CD8-positive, alpha-beta memory T cell (primary cell): ENCODE data around the gene AEBP1. TPM values are rescaled to one million over a fixed set of nuclear protein-coding genes. Genes with fewer than 3 reads are reported as not detected.

Experiments used
- CTCF ChIA-PET: fragments of 350-600 bp; sonication (Branson Sonifier 250); formaldehyde crosslinking; loops from one replicate; lab custom pipeline; 2021; ENCODE audit warnings: antibody characterized with exemption; lab: Charles Lee
- POLR2A ChIA-PET: fragments of 350-600 bp; sonication (Branson Sonifier 250); formaldehyde crosslinking; loops from one replicate; lab custom pipeline; 2021; ENCODE audit warnings: antibody characterized with exemption; lab: Charles Lee
- DNase-seq, 5 donors: peaks; one replicate each; pipeline versions ENCODE4 v3.0.0 to v3.0.0-alpha.2; 2020 to 2022; ENCODE audit warnings: mixed read lengths in 1 of 5
- H3K27ac ChIP-seq: one replicate; pipeline ENCODE4 v1.7.0; 2013; ENCODE audit warnings: low read depth, mild to moderate bottlenecking, low read length, moderate library complexity
- H3K27me3 ChIP-seq: 2 replicates; pipeline ENCODE4 v1.7.0; 2013; ENCODE audit warnings: low read length, mild to moderate bottlenecking; ENCODE audit not compliant: insufficient read depth, poor library complexity, severe bottlenecking
- H3K36me3 ChIP-seq: 2 replicates; pipeline ENCODE4 v1.7.0; 2013; ENCODE audit warnings: mild to moderate bottlenecking, low read length, moderate library complexity; ENCODE audit not compliant: insufficient read depth
- H3K4me1 ChIP-seq: 2 replicates; pipeline ENCODE4 v1.7.0; 2013; ENCODE audit warnings: mild to moderate bottlenecking, low read length, moderate library complexity; ENCODE audit not compliant: insufficient read depth
- H3K4me3 ChIP-seq: 2 replicates; pipeline ENCODE4 v1.7.0; 2013; ENCODE audit warnings: mild to moderate bottlenecking, low read length
- H3K9me3 ChIP-seq: 2 replicates; pipeline ENCODE4 v1.7.0; 2013; ENCODE audit warnings: mild to moderate bottlenecking, low read length
- H3K27ac Mint-ChIP-seq, 8 donors: one replicate each; pipeline ENCODE4 v1.8.0; 2020 to 2021; ENCODE audit warnings: mixed read lengths in 8 of 8, mild to moderate bottlenecking in 6 of 8, inconsistent platforms in 3 of 8, moderate library complexity in 3 of 8
- H3K27me3 Mint-ChIP-seq, 2 donors: one replicate each; pipeline ENCODE4 v1.8.0; 2020 to 2021; ENCODE audit warnings: mixed read lengths in 2 of 2, mild to moderate bottlenecking in 1 of 2, moderate library complexity in 1 of 2
- H3K36me3 Mint-ChIP-seq, 3 donors: one replicate each; pipeline ENCODE4 v1.8.0; 2020 to 2021; ENCODE audit warnings: mixed read lengths in 3 of 3, inconsistent platforms in 1 of 3, mild to moderate bottlenecking in 1 of 3
- H3K4me1 Mint-ChIP-seq, 3 donors: one replicate each; pipeline ENCODE4 v1.8.0; 2020 to 2021; ENCODE audit warnings: mixed read lengths in 3 of 3, inconsistent platforms in 1 of 3, mild to moderate bottlenecking in 1 of 3
- H3K4me3 Mint-ChIP-seq, 7 donors: one replicate each; pipeline ENCODE4 v1.8.0; 2020 to 2021; ENCODE audit warnings: mixed read lengths in 7 of 7, mild to moderate bottlenecking in 6 of 7, moderate library complexity in 4 of 7, inconsistent platforms in 2 of 7
- H3K9me3 Mint-ChIP-seq, 5 donors: one replicate each; pipeline ENCODE4 v1.8.0; 2020 to 2022; ENCODE audit warnings: mixed read lengths in 5 of 5, mild to moderate bottlenecking in 3 of 5, moderate library complexity in 2 of 5, inconsistent platforms in 1 of 5
- polyA plus RNA-seq: library from polyadenylated mRNA; unstranded; fragments of 300-500 nt; fragmentation: Illumina TruSeq; gene quantifications from one replicate; pipeline ENCODE4 v1.2.3, GENCODE V29; 2021
- total RNA-seq, 2 experiments: library from RNA; stranded (reverse); gene quantifications; one replicate each; pipeline ENCODE4 v1.2.3, GENCODE V29; 2021

The AEBP1 gene
- total and polyA plus RNA-seq, 3 experiments from 2014 or later, result 1.6 to 8.9 (median 8.4) TPM

DNA sequence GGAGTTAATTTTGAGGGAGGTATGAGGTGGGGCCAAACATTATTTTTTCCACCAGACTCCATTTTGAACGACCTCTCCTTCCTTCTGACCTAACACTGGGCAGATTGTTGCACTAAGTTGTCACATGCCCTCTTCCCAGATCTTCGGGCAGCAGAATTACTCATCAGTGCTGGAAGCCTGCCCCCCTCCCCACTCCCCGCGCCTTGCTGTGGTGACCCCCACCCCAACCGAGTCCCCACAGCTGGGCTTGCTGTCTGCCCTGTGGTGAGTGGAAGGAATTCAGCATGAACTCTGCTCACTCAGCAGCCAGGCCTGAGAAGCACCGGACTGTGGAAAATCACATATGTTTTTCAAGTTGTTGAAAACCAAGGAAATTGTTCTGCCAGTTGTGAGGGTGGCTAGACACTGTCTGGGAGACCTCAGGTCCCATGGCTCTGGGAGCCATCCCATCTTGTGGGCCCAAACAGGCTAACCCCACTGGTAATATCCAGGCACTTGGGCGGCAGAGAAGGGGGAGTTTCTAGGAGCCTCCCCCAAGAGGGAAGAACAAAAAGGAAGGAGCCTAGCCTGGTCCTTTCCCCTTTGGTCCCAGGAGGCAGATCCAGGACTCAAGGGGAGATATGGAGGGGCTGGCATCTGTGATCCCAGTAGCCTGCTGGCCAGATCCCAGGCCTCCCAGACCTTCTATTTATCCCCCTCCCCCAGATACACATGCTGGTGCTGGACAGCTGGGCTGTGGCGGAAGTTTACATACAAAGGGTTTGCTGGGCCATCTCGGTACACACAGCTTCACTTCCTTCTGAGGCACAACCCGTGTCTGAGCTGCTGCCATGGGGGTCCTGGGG is 3.5 kb upstream of the AEBP1 start:
- Mint-ChIP-seq H3K4me3 (no peak overlapping the region), H3K27ac (no peak overlapping the region), H3K9me3 (no peaks in the 10 kb centered on the region), H3K4me1 (peaks cover 5 to 13% (median 7%) of the 10 kb centered on the region in 3 donors), H3K36me3 (no peaks in the 10 kb centered on the region), H3K27me3 (peaks cover 23 to 25% of the 10 kb centered on the region in 2 donors)
- no peak overlapping the region for H3K4me3 ChIP-seq
- H3K27me3 ChIP-seq, result peaks cover 3% of the 10 kb centered on the region
- CTCF ChIA-PET, result interaction anchor here (1.6 kb wide), 1 partner anchor 12 kb away, joined by 3 read pairs; no protein-coding TSS in a partner anchor
- H3K9me3 ChIP-seq, result no peaks in the 10 kb centered on the region
- peaks cover 10% of the 10 kb centered on the region for H3K4me1 ChIP-seq
- no peak overlapping the region for H3K27ac ChIP-seq
- DNase-seq, result no peak
- H3K36me3 ChIP-seq, result no peaks in the 10 kb centered on the region
- POLR2A ChIA-PET, result no interaction called here

DNA sequence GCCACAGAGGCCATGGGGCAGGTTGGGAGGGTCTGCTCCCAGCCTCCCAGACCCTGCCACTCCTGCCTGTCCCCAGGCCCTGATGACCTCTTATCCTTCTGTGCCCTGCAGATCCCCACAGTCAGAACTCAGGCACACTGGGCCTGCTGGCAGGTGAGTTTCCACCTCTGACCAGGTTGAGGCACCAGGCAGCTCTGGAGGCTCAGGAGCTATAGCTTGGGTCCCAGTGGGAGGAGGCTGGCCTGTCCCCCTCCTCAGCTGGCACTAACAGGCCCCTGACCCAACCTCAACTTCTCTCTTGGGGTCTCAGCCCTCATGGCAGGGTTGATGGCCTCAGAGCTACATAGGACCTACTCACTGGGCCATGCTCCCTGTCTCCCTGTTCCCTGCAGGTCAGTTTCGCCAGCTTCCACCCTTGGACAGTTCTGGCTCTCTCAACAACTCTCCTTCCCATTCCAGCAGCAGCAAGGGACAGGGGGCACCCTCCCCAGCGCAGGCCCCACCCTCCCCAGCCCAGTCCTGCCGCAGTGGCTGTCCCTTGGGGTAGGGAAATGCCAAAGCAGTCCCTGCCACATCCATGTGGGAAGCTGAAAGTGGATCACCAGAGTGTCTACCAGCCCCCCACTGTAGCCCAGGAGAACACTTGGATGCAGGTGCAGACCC is 2.7 kb upstream of the AEBP1 start:
- Mint-ChIP-seq H3K4me1 (peaks cover 8 to 17% (median 11%) of the 10 kb centered on the region in 3 donors), H3K27me3 (peaks cover 25 to 33% of the 10 kb centered on the region in 2 donors), H3K36me3 (no peaks in the 10 kb centered on the region), H3K4me3 (no peak overlapping the region), H3K27ac (no peak overlapping the region), H3K9me3 (no peaks in the 10 kb centered on the region)
- peaks cover 11% of the 10 kb centered on the region for H3K4me1 ChIP-seq
- H3K4me3 ChIP-seq, result no peak overlapping the region
- CTCF ChIA-PET, result interaction anchor here (1.6 kb wide), 1 partner anchor 11 kb away, joined by 3 read pairs; no protein-coding TSS in a partner anchor
- no peak overlapping the region for H3K27ac ChIP-seq
- H3K27me3 ChIP-seq, result peaks cover 3% of the 10 kb centered on the region
- H3K36me3 ChIP-seq, result no peaks in the 10 kb centered on the region
- no peak for DNase-seq
- POLR2A ChIA-PET, result no interaction called here
- H3K9me3 ChIP-seq, result no peaks in the 10 kb centered on the region

DNA sequence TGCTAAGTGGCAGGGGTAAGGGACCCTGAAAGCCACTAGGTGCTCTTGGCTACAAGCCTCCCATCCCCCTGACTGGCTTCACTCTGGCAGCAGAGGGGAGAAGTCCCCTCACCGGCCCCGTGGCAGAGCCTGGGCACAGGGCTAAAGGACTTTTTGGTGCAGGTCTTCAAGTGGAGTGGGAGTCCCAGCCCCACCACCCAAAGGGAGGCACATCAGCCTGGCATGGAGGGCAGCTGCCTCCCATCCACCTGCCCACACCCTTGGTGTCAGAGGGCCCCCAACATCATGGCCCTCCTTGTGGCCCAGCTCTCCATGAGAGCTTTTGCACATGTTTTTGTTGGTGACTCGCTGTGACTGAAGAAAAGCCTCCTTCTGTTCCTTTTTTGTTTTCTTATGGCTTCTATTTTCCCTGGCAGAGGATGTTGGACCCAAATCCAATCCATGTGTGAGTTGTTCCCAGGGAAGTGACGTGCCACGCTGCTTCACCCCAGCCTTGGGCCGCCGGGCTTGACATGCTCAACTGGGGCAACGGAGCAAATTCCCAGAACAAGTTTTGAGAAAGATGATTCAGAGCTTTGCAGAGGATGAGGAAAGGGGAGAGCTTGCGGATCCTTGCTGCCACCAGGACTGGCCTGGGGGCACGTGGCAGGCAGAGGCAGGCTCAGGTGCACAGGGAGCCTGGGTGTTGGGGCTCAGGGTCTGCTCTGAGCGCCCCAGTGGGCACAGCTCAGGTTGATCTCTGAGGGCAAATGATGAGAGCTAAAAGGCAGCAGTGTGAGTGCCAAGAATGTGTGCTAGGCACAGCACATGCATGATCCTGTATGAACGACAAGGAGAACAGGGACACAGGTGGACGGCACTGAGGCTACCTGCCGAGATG is 1.9 kb upstream of the AEBP1 start:
- Histone ChIP-seq H3K27me3 (peaks cover 3% of the 10 kb centered on the region), H3K4me3 (no peak overlapping the region), H3K27ac (no peak overlapping the region), H3K4me1 (peaks cover 11% of the 10 kb centered on the region), H3K36me3 (no peaks in the 10 kb centered on the region), H3K9me3 (no peaks in the 10 kb centered on the region)
- peaks cover 8 to 17% (median 11%) of the 10 kb centered on the region in 3 donors for H3K4me1 Mint-ChIP-seq
- no peak for DNase-seq
- ChIA-PET CTCF (no interaction called here), POLR2A (no interaction called here)
- H3K27ac Mint-ChIP-seq, result no peak overlapping the region
- H3K9me3 Mint-ChIP-seq, result no peaks in the 10 kb centered on the region
- H3K4me3 Mint-ChIP-seq, result peak overlapping the region in 2 of 7 donors; percentile 58 to 67
- H3K36me3 Mint-ChIP-seq, result no peaks in the 10 kb centered on the region
- H3K27me3 Mint-ChIP-seq, result peaks cover 25 to 34% of the 10 kb centered on the region in 2 donors

DNA sequence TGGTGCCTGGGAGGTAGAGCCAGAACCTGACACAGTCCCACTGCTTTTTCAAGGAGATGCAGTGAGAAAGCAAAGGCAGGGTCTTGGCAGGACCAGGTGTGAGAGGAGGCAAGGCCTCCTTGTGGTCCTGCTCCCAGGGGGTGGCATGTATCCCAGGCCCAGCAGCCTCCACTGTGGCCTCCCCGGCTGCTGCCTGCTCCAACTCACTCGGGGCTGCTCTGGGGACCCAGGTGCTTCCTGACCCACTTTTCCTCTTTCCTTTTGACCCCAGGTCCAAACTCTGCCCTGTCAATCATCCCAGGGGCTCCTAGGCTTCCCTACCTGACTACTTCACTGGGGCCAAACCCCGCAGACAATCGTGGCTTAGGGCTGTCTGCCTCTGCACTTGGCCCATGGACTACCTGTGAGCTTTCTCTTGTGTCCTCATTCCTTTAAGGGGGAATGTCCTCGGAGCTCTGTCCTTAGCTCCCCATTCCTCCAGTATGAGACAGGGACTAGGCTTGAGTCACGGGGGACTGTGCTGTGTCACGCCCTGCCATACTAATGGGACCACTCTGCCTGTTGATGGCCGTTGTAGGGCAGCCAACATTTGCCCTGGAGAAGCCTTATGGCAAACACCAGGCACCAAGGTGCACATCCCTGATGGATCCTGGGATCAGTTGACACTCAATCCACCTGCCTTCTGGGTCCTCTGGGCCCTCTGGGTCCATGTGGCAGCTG is 1.1 kb upstream of the AEBP1 start:
- CTCF ChIA-PET, result no interaction called here
- Histone ChIP-seq H3K36me3 (no peaks in the 10 kb centered on the region), H3K4me3 (no peak overlapping the region), H3K27ac (no peak overlapping the region), H3K4me1 (peaks cover 11% of the 10 kb centered on the region), H3K27me3 (peaks cover 3% of the 10 kb centered on the region), H3K9me3 (no peaks in the 10 kb centered on the region)
- Mint-ChIP-seq H3K4me1 (peaks cover 8 to 17% (median 11%) of the 10 kb centered on the region in 3 donors), H3K27ac (peak overlapping the region in 1 of 8 donors; percentile 68), H3K36me3 (no peaks in the 10 kb centered on the region), H3K4me3 (peak overlapping the region in 6 of 7 donors; percentile 31 to 67 (median 52)), H3K9me3 (no peaks in the 10 kb centered on the region), H3K27me3 (peaks cover 25 to 34% of the 10 kb centered on the region in 2 donors)
- no peak for DNase-seq
- POLR2A ChIA-PET, result no interaction called here

DNA sequence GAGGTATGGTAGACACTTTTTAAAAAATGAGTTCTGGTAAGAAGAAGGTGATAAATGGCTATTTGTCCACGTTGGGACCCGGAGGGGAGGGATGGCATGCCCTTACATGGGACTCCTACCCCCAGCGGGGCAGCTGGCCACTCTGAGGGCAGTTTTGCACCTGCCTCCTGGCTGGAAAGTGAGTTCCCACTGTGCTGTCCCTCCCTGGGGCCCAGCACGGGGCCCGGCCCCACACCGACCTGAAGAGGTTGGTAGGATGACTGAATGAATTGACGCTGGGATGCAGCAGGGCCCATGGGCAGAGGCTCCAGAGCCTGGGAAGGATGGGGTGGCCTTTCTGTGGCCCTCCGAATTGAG is 601 bp upstream of the AEBP1 start:
- no peaks in the 10 kb centered on the region for H3K9me3 Mint-ChIP-seq
- CTCF ChIA-PET, result no interaction called here
- no peak for DNase-seq
- H3K27me3 Mint-ChIP-seq, result peaks cover 25 to 38% of the 10 kb centered on the region in 2 donors
- Histone ChIP-seq H3K4me3 (no peak overlapping the region), H3K27me3 (peaks cover 3% of the 10 kb centered on the region), H3K4me1 (peaks cover 11% of the 10 kb centered on the region), H3K9me3 (no peaks in the 10 kb centered on the region), H3K27ac (no peak overlapping the region), H3K36me3 (no peaks in the 10 kb centered on the region)
- no peaks in the 10 kb centered on the region for H3K36me3 Mint-ChIP-seq
- H3K27ac Mint-ChIP-seq, result peak overlapping the region in 1 of 8 donors; percentile 68
- H3K4me1 Mint-ChIP-seq, result peaks cover 8 to 17% (median 11%) of the 10 kb centered on the region in 3 donors
- H3K4me3 Mint-ChIP-seq, result peak overlapping the region in 6 of 7 donors; percentile 31 to 67 (median 52)
- POLR2A ChIA-PET, result no interaction called here

DNA sequence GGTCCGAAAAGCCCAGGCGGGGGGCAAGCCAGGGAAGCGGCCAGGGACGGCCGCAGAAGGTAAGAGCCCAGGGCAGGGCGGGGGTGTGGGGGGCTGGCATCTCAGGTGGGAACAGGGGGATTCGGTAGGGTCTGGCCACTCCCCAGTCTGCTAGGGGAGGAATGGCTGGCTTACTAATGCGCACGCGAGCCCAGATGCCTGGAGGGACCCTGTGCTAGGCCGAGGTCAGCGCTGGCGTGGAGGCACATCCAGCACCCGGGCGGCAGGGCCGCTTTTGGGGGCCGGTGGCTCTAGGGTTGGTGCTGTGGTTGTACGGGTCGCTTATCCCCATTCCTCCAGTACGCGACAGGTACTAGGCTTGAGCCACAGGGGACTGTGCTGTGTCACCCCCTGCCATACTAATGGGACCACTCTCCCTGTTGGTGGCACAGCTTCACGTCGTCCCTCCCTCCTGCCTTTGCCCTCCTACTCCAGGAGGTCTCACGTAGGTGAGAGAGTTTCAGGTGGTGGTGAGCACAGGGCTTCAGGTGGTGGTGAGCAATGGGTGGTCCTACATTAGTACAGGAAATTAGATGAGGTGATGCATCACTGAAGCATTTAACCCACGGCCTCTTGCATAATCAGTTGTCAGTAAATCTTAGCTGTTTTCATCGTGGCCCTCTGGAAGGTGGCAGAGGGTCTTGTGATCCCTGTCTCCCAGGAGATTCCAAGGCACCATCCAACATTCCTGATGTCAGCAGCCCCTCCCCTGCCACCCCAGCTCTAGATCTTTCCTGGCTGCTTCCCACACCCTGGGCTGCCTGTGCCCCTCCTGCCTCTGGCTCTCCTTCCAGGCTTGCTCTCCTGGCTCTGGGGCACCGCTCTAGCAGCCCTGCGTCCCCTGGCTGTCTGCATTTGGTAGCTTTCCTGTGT is 971 bp downstream of the AEBP1 start:
- peak overlapping the region; percentile 37 to 79 (median 71) for H3K4me3 Mint-ChIP-seq
- Histone ChIP-seq H3K27ac (no peak overlapping the region), H3K4me1 (peaks cover 11% of the 10 kb centered on the region), H3K9me3 (no peaks in the 10 kb centered on the region), H3K27me3 (peaks cover 3% of the 10 kb centered on the region), H3K4me3 (peak overlapping the region; percentile 37), H3K36me3 (no peaks in the 10 kb centered on the region)
- peak overlapping the region in 4 of 8 donors; percentile 59 to 78 (median 61) for H3K27ac Mint-ChIP-seq
- peak in 1 of 5 donors; percentile 16 for DNase-seq
- ChIA-PET CTCF (no interaction called here), POLR2A (no interaction called here)
- H3K9me3 Mint-ChIP-seq, result no peaks in the 10 kb centered on the region
- H3K27me3 Mint-ChIP-seq, result peaks cover 22 to 38% of the 10 kb centered on the region in 2 donors
- H3K36me3 Mint-ChIP-seq, result no peaks in the 10 kb centered on the region
- peaks cover 8 to 17% (median 11%) of the 10 kb centered on the region in 3 donors for H3K4me1 Mint-ChIP-seq
